HEK293T (cell line): ENCODE results near the gene SYNJ2.

Source experiments
- L3MBTL2 ChIP-seq: fragments of 450-650 bp; conservative IDR thresholded peaks from 2 replicates; pipeline ENCODE4 v1.6.1; 2016; ENCODE audit warnings: mild to moderate bottlenecking
- SP1 ChIP-seq: fragments of 450-650 bp; IDR thresholded peaks from 2 replicates; pipeline ENCODE4 v1.6.1; 2017
- SUZ12 ChIP-seq: fragments of 450-650 bp; IDR thresholded peaks from 2 replicates; pipeline ENCODE4 v1.6.1; 2016; ENCODE audit warnings: mild to moderate bottlenecking
- TARDBP ChIP-seq: fragments of 450-650 bp; IDR thresholded peaks from 2 replicates; pipeline ENCODE4 v1.6.1; 2016
- TF ChIP-seq, protein P1 (sequence below): fragments of 450-650 bp; IDR thresholded peaks from 2 replicates; pipeline ENCODE4 v1.6.1; 2016

GRCh38 chr6:158004701-158005095 lies 23.0 kb downstream of the SYNJ2 start:
- TF ChIP-seq, protein P1, sequence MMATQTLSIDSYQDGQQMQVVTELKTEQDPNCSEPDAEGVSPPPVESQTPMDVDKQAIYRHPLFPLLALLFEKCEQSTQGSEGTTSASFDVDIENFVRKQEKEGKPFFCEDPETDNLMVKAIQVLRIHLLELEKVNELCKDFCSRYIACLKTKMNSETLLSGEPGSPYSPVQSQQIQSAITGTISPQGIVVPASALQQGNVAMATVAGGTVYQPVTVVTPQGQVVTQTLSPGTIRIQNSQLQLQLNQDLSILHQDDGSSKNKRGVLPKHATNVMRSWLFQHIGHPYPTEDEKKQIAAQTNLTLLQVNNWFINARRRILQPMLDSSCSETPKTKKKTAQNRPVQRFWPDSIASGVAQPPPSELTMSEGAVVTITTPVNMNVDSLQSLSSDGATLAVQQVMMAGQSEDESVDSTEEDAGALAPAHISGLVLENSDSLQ: no peak
- no peak for TF ChIP-seq SP1
- TF ChIP-seq SUZ12: no peak
- TF ChIP-seq L3MBTL2: no peak
- no peak for TF ChIP-seq TARDBP
